ENCODE data around the gene MPP7.

MPP7 gene

GRCh38 chr10:28266449-28267224 lies 36.2 kb downstream of the MPP7 start:
- DNase-seq (ENCODE audit: low read depth): no peak

GRCh38 chr10:28263136-28263857 lies 39.6 kb downstream of the MPP7 start:
- no peak for DNase-seq (ENCODE audit: low read depth)

GRCh38 chr10:28256776-28257175 lies 46.1 kb downstream of the MPP7 start:
- DNase-seq (ENCODE audit: low read depth): no peak

- no peak for DNase-seq (ENCODE audit: low read depth)
These were observed 48.4 kb downstream of the MPP7 start for GRCh38 chr10:28254290-28254985.

- DNase-seq (ENCODE audit: low read depth): no peak
These were observed 49.6 kb downstream of the MPP7 start for GRCh38 chr10:28253169-28253785.

Measured in stimulated activated CD8-positive, alpha-beta memory T cell treated with anti-CD3 and anti-CD28 coated beads, Interleukin-15, amount 100 ng/mL, for 1 hour (primary cell).